IMR-90 (cell line): Measurements from ENCODE around the gene HSPB6. TPM values are rescaled to one million over a fixed set of nuclear protein-coding genes. Genes with fewer than 3 reads are reported as not detected.
A peak's percentile ranks its signal among the peaks of the same experiment; 100 is the strongest.

ENCODE experiments used
- ATAC-seq: fragments of 200-7000 bp; cut with Tn5 transposase; 2 replicates; pipeline ENCODE4 v1.9.1; 2020; ENCODE audit warnings: low read depth, mild to moderate bottlenecking, moderate library complexity
- BruUV-seq: library from RNA; stranded (reverse); fragments of 400-500 nt; replicated peaks from 2 replicates; lab custom pipeline; 2021; lab: Mats Ljungman, UMichigan
- CTCF ChIA-PET: fragments of 300-600 bp; formaldehyde crosslinking; extraction: SDS; loops from one replicate; lab custom pipeline; 2021; ENCODE audit warnings: antibody characterized with exemption; lab: Yijun Ruan, JAX
- POLR2A ChIA-PET: fragments of 300-600 bp; sonication (Branson Sonifier 250); formaldehyde crosslinking; loops from one replicate; lab custom pipeline; 2022; ENCODE audit warnings: antibody characterized with exemption; ENCODE audit not compliant: unreplicated experiment; lab: Charles Lee
- DNase-seq: peaks from one replicate; pipeline ENCODE4 v3.0.0; 2013
- H2AFZ ChIP-seq: replicated peaks from 2 replicates; pipeline ENCODE3; 2013; ENCODE audit warnings: low read length, mild to moderate bottlenecking; ENCODE audit not compliant: poor library complexity
- H2AK5ac ChIP-seq: 2 replicates; pipeline ENCODE4 v1.6.1; 2013; ENCODE audit warnings: low read depth, low read length, inconsistent platforms
- H2AK9ac ChIP-seq: replicated peaks from 2 replicates; pipeline ENCODE3; 2013; ENCODE audit warnings: mild to moderate bottlenecking, low read depth, low read length, moderate library complexity; ENCODE audit not compliant: poor library complexity
- H2BK120ac ChIP-seq: 2 replicates; pipeline ENCODE4 v1.6.1; 2013; ENCODE audit warnings: low read depth, low read length, inconsistent platforms
- H2BK15ac ChIP-seq: 3 replicates; pipeline ENCODE4 v1.6.1; 2013; ENCODE audit warnings: low read depth, low read length, inconsistent platforms
- H2BK20ac ChIP-seq: 2 replicates; pipeline ENCODE4 v1.6.1; 2013; ENCODE audit warnings: low read depth, mild to moderate bottlenecking, inconsistent platforms, low read length, moderate library complexity
- H2BK5ac ChIP-seq: 2 replicates; pipeline ENCODE4 v1.6.1; 2013; ENCODE audit warnings: mild to moderate bottlenecking, low read depth, low read length, inconsistent platforms; ENCODE audit not compliant: poor library complexity, severe bottlenecking
- H3K14ac ChIP-seq: replicated peaks from 2 replicates; pipeline ENCODE4 v1.6.1; 2013; ENCODE audit warnings: low read depth, low read length, inconsistent platforms
- H3K18ac ChIP-seq: 2 replicates; pipeline ENCODE4 v1.6.1; 2013; ENCODE audit warnings: low read depth, low read length, control low read depth
- H3K23ac ChIP-seq: 2 replicates; pipeline ENCODE4 v1.6.1; 2013; ENCODE audit warnings: low read depth, low read length, inconsistent platforms
- H3K27ac ChIP-seq: 2 replicates; pipeline ENCODE4 v1.5.1; 2013; ENCODE audit warnings: mild to moderate bottlenecking, control low read depth, low read length; ENCODE audit not compliant: insufficient read depth
- H3K27me3 ChIP-seq: 2 replicates; pipeline ENCODE4 v1.6.1; 2013; ENCODE audit warnings: low read length; ENCODE audit not compliant: control insufficient read depth, insufficient read depth
- H3K36me3 ChIP-seq: 2 replicates; pipeline ENCODE4 v1.6.1; 2013; ENCODE audit warnings: low read length, mixed read lengths; ENCODE audit not compliant: control insufficient read depth, insufficient read depth
- H3K4ac ChIP-seq: 2 replicates; pipeline ENCODE4 v1.6.1; 2013; ENCODE audit warnings: low read depth, low read length, inconsistent platforms
- H3K4me1 ChIP-seq: 2 replicates; pipeline ENCODE4 v1.6.1; 2013; ENCODE audit warnings: low read length, mixed read lengths; ENCODE audit not compliant: control insufficient read depth, insufficient read depth
- H3K4me2 ChIP-seq: 2 replicates; pipeline ENCODE4 v1.6.1; 2013; ENCODE audit warnings: low read depth, mild to moderate bottlenecking, control low read depth, low read length, moderate library complexity
- H3K4me3 ChIP-seq: 2 replicates; pipeline ENCODE4 v1.5.1; 2013; ENCODE audit warnings: low read depth, mild to moderate bottlenecking, control low read depth, low read length, moderate library complexity; ENCODE audit not compliant: insufficient read depth
- H3K56ac ChIP-seq: 2 replicates; pipeline ENCODE4 v1.6.1; 2013; ENCODE audit warnings: low read length, inconsistent platforms; ENCODE audit not compliant: insufficient read depth; ENCODE audit errors: extremely low read depth
- H3K79me1 ChIP-seq, 2 experiments: 2 replicates each; pipeline ENCODE4 v1.6.1; 2013; ENCODE audit warnings: low read length in 2 of 2, inconsistent platforms in 1 of 2, low read depth in 1 of 2
- H3K9ac ChIP-seq: 2 replicates; pipeline ENCODE4 v1.6.1; 2013; ENCODE audit warnings: low read depth, low read length, control low read depth
- H3K9me1 ChIP-seq: 2 replicates; pipeline ENCODE4 v1.6.1; 2013; ENCODE audit warnings: low read length, inconsistent platforms; ENCODE audit not compliant: insufficient read depth
- H3K9me3 ChIP-seq: 2 replicates; pipeline ENCODE4 v1.6.1; 2013; ENCODE audit warnings: low read length; ENCODE audit not compliant: control insufficient read depth, insufficient read depth
- H4K20me1 ChIP-seq: 2 replicates; pipeline ENCODE4 v1.6.1; 2013; ENCODE audit warnings: low read length, inconsistent platforms; ENCODE audit not compliant: insufficient read depth
- H4K5ac ChIP-seq: 2 replicates; pipeline ENCODE4 v1.6.1; 2013; ENCODE audit warnings: mild to moderate bottlenecking, low read depth, low read length, control low read depth
- H4K8ac ChIP-seq, 2 experiments: 2 replicates each; pipeline ENCODE4 v1.6.1; 2013; ENCODE audit warnings: low read depth in 2 of 2, low read length in 2 of 2, control low read depth in 1 of 2, inconsistent platforms in 1 of 2
- H4K91ac ChIP-seq: 2 replicates; pipeline ENCODE4 v1.6.1; 2013; ENCODE audit warnings: low read depth, low read length, inconsistent platforms; ENCODE audit not compliant: insufficient read depth
- BHLHE40 ChIP-seq: fragments of 150-350 bp; IDR thresholded peaks from 2 replicates; pipeline ENCODE4 v1.6.1; 2016; ENCODE audit warnings: mild to moderate bottlenecking, low read depth, low read length
- CEBPB ChIP-seq: IDR thresholded peaks from 2 replicates; pipeline ENCODE4 v1.6.1; 2012; ENCODE audit warnings: low read depth, low read length, improper control_type of control experiment
- CHD1 ChIP-seq: IDR thresholded peaks from 2 replicates; pipeline ENCODE4 v1.6.1; 2012; ENCODE audit warnings: low read depth, low read length, improper control_type of control experiment
- FOS ChIP-seq: fragments of 150-350 bp; IDR thresholded peaks from 2 replicates; pipeline ENCODE4 v1.6.1; 2016; ENCODE audit warnings: low read depth, low read length
- MAFK ChIP-seq: IDR thresholded peaks from 2 replicates; pipeline ENCODE4 v1.6.1; 2012; ENCODE audit warnings: low read depth, low read length, improper control_type of control experiment
- MAZ ChIP-seq: IDR thresholded peaks from 2 replicates; pipeline ENCODE4 v1.6.1; 2012; ENCODE audit warnings: low read depth, mild to moderate bottlenecking, low read length, improper control_type of control experiment, moderate library complexity, borderline replicate concordance
- NFE2L2 ChIP-seq: fragments of 150-350 bp; IDR thresholded peaks from 2 replicates; pipeline ENCODE4 v1.6.1; 2016; ENCODE audit warnings: low read depth, mild to moderate bottlenecking, low read length
- POLR2A ChIP-seq: IDR thresholded peaks from 2 replicates; pipeline ENCODE4 v1.6.1; 2012; ENCODE audit warnings: mild to moderate bottlenecking, low read depth, low read length
- RAD21 ChIP-seq: IDR thresholded peaks from 2 replicates; pipeline ENCODE4 v1.6.1; 2012; ENCODE audit warnings: low read length, improper control_type of control experiment
- RCOR1 ChIP-seq: IDR thresholded peaks from 2 replicates; pipeline ENCODE4 v1.6.1; 2012; ENCODE audit warnings: mild to moderate bottlenecking, low read length, improper control_type of control experiment; ENCODE audit not compliant: insufficient replicate concordance
- RFX5 ChIP-seq: IDR thresholded peaks from 2 replicates; pipeline ENCODE4 v1.8.0; 2012; ENCODE audit warnings: low read depth, mild to moderate bottlenecking, low read length, moderate library complexity
- SMC3 ChIP-seq: fragments of 150-350 bp; IDR thresholded peaks from 2 replicates; pipeline ENCODE4 v1.6.1; 2016; ENCODE audit warnings: low read depth, mild to moderate bottlenecking, antibody characterized with exemption, low read length, moderate library complexity
- WGBS, 2 experiments: methylation state at CpG; one replicate each; pipeline versions ENCODE4 v1.1.5 to v1.1.7; 2013; ENCODE audit warnings: missing lambda C conversion rate in 2 of 2; ENCODE audit not compliant: insufficient read length in 1 of 2; ENCODE audit errors: extremely low coverage in 2 of 2; 5-methylcytosine and 5-hydroxymethylcytosine counted together
- dilution Hi-C: fragments of 300-500 bp; cut with HindIII; formaldehyde crosslinking; loops from one replicate; pipeline ENCODE4 v1.14.3; 2018; ENCODE audit warnings: low sequenced_read_pairs; ENCODE audit not compliant: unreplicated experiment
- in situ Hi-C: fragments of 300-500 bp; cut with MboI; formaldehyde crosslinking; loops from 3 replicates; pipeline ENCODE4 v1.14.3; 2019; ENCODE audit warnings: low sequenced_read_pairs, inconsistent platforms, mixed read lengths
- intact Hi-C: fragments of 100-400 bp; cut with micrococcal nuclease; formaldehyde crosslinking; loops from 2 replicates; pipeline ENCODE4 v1.10.0; 2022
- polyA plus RNA-seq, 3 experiments: library from polyadenylated mRNA; depleted of rRNA; stranded (reverse); fragments of >200 nt; gene quantifications; 2 replicates each; pipeline ENCODE4 v1.2.3, GENCODE V29; 2012; ENCODE audit warnings: low replicate concordance in 1 of 3
- total RNA-seq: library from RNA; depleted of rRNA; stranded (reverse); fragments of >200 nt; gene quantifications from 2 replicates; pipeline ENCODE4 v1.2.3, GENCODE V29; 2012
- TF ChIP-seq, protein P1 (sequence below): fragments of 150-350 bp; IDR thresholded peaks from 2 replicates; pipeline ENCODE4 v1.6.1; 2016; ENCODE audit warnings: low read depth, mild to moderate bottlenecking, low read length, moderate library complexity, borderline replicate concordance
- TF ChIP-seq, protein P2 (sequence below): fragments of 150-350 bp; IDR thresholded peaks from 2 replicates; pipeline ENCODE4 v1.6.1; 2017; ENCODE audit warnings: mild to moderate bottlenecking, antibody characterized with exemption, low read length, low read depth
- TF ChIP-seq, protein P3 (sequence below): conservative IDR thresholded peaks from 2 replicates; pipeline ENCODE4 v1.5.1; 2012; ENCODE audit warnings: mild to moderate bottlenecking, low read depth, low read length, improper control_type of control experiment

HSPB6 gene
- total and polyA plus RNA-seq, 2 of the 4 experiments (the other 2 are of a cell fraction): 5.7 to 206 TPM

DNA sequence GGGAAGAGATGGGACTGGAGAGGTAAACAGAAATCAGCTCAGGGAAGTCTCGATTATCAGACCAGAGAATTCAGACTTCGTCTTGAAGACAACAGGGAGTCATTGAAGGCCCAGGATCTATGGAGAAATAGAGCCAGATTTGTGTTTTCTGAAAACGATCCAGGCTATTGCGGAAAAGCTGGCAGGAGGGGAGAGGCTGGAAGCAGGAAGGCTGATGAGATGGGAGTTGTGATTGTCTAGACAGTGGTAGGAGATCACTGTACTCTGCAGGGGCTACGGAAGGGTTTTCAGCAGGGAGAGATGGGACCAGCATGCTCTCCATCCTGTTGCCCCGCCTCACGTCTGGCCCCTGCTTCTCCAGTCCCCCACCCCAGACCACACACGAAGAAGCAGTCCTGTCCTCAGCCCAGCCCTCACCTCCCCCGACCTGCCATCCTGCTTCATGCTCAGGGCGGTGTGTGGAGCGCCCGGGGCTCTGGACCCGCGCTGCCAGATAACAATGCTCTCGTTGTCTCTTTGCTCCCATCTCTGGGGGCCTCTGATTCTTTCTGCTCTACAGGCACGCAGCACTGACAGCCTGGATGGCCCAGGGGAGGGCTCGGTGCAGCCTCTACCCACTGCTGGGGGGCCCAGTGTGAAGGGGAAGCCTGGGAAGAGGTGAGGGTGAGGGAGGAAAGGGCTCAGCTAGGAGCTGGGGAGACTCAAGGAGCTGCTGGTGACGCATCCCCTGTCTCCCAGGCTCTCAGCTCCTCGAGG is 20.4 kb upstream of the HSPB6 start:
- no peak overlapping the region for H2BK15ac ChIP-seq
- ChIA-PET CTCF (no interaction called here), POLR2A (no interaction called here)
- DNase-seq: no peak
- no peak overlapping the region for H2BK5ac ChIP-seq
- TF ChIP-seq, protein P1, sequence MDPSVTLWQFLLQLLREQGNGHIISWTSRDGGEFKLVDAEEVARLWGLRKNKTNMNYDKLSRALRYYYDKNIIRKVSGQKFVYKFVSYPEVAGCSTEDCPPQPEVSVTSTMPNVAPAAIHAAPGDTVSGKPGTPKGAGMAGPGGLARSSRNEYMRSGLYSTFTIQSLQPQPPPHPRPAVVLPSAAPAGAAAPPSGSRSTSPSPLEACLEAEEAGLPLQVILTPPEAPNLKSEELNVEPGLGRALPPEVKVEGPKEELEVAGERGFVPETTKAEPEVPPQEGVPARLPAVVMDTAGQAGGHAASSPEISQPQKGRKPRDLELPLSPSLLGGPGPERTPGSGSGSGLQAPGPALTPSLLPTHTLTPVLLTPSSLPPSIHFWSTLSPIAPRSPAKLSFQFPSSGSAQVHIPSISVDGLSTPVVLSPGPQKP: no peak
- TF ChIP-seq SMC3: no peak
- TF ChIP-seq MAZ: no peak
- no peak for TF ChIP-seq CHD1
- TF ChIP-seq, protein P2, sequence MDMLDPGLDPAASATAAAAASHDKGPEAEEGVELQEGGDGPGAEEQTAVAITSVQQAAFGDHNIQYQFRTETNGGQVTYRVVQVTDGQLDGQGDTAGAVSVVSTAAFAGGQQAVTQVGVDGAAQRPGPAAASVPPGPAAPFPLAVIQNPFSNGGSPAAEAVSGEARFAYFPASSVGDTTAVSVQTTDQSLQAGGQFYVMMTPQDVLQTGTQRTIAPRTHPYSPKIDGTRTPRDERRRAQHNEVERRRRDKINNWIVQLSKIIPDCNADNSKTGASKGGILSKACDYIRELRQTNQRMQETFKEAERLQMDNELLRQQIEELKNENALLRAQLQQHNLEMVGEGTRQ: no peak
- no peak for TF ChIP-seq FOS
- TF ChIP-seq, protein P3, sequence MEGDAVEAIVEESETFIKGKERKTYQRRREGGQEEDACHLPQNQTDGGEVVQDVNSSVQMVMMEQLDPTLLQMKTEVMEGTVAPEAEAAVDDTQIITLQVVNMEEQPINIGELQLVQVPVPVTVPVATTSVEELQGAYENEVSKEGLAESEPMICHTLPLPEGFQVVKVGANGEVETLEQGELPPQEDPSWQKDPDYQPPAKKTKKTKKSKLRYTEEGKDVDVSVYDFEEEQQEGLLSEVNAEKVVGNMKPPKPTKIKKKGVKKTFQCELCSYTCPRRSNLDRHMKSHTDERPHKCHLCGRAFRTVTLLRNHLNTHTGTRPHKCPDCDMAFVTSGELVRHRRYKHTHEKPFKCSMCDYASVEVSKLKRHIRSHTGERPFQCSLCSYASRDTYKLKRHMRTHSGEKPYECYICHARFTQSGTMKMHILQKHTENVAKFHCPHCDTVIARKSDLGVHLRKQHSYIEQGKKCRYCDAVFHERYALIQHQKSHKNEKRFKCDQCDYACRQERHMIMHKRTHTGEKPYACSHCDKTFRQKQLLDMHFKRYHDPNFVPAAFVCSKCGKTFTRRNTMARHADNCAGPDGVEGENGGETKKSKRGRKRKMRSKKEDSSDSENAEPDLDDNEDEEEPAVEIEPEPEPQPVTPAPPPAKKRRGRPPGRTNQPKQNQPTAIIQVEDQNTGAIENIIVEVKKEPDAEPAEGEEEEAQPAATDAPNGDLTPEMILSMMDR: no peak
- no peak for TF ChIP-seq RFX5
- no peak for TF ChIP-seq NFE2L2
- TF ChIP-seq MAFK: no peak
- TF ChIP-seq CEBPB: no peak
- no peak for TF ChIP-seq BHLHE40
- TF ChIP-seq POLR2A: no peak
- TF ChIP-seq RAD21: no peak
- no peak for TF ChIP-seq RCOR1
- no peak overlapping the region for H3K4me2 ChIP-seq
- ATAC-seq: no peak
- peaks cover 6% of the 10 kb centered on the region for H3K4me1 ChIP-seq
- H3K27ac ChIP-seq: no peak overlapping the region
- WGBS, 2 experiments: 55% methylated on average over 11 of the region's 19 CpGs; no CpG with 5 or more reads in 1 of the 2 experiments
- no peak overlapping the region for H2AK9ac ChIP-seq
- H3K27me3 ChIP-seq: no peaks in the 10 kb centered on the region
- no peak overlapping the region for H3K14ac ChIP-seq
- H2AFZ ChIP-seq: no peak overlapping the region
- H3K9me1 ChIP-seq: peaks cover 6% of the 10 kb centered on the region; the same call in 1 of the 2 replicates
- no peak overlapping the region for H3K56ac ChIP-seq
- no peak overlapping the region for H4K8ac ChIP-seq
- H3K4me3 ChIP-seq: no peak overlapping the region
- 0 out of 2 replicates have a peak overlapping the region, but pooled peaks have one; percentile 63 for H3K23ac ChIP-seq
- dilution Hi-C loops (no loop called here), intact Hi-C loops (no loop called here), in situ Hi-C loops (no loop called here)
- no peaks in the 10 kb centered on the region for H3K9me3 ChIP-seq
- H3K79me1 ChIP-seq: peaks cover 7 to 18% of the 10 kb centered on the region in 2 experiments
- H3K4ac ChIP-seq: no peak overlapping the region
- H3K36me3 ChIP-seq: peaks cover 10% of the 10 kb centered on the region
- BruUV-seq: no TSS peak
- no peak overlapping the region for H2BK20ac ChIP-seq
- H4K91ac ChIP-seq: no peak overlapping the region
- no peak overlapping the region for H2BK120ac ChIP-seq
- no peak overlapping the region for H2AK5ac ChIP-seq
- no peak overlapping the region for H4K5ac ChIP-seq
- no peaks in the 10 kb centered on the region for H4K20me1 ChIP-seq
- H3K9ac ChIP-seq: no peak overlapping the region
- no peak overlapping the region for H3K18ac ChIP-seq
